Right forelimb (tissue), 1 donor: Measurements from ENCODE around the gene TRAPPC14.
"Not testable (repeated sequence)": the region's sequence is repeated elsewhere in the genome, so short reads cannot be mapped to it uniquely, and the experiment has no call there.

Experiments
- DNase-seq: peaks from one replicate; pipeline ENCODE4 v3.0.0-alpha.2; 2018

TRAPPC14 gene, protein sequence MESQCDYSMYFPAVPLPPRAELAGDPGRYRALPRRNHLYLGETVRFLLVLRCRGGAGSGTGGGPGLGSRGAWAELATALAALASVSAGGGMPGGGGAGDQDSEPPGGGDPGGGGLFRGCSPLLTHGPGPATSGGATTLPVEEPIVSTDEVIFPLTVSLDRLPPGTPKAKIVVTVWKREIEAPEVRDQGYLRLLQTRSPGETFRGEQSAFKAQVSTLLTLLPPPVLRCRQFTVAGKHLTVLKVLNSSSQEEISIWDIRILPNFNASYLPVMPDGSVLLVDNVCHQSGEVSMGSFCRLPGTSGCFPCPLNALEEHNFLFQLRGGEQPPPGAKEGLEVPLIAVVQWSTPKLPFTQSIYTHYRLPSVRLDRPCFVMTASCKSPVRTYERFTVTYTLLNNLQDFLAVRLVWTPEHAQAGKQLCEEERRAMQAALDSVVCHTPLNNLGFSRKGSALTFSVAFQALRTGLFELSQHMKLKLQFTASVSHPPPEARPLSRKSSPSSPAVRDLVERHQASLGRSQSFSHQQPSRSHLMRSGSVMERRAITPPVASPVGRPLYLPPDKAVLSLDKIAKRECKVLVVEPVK

DNA sequence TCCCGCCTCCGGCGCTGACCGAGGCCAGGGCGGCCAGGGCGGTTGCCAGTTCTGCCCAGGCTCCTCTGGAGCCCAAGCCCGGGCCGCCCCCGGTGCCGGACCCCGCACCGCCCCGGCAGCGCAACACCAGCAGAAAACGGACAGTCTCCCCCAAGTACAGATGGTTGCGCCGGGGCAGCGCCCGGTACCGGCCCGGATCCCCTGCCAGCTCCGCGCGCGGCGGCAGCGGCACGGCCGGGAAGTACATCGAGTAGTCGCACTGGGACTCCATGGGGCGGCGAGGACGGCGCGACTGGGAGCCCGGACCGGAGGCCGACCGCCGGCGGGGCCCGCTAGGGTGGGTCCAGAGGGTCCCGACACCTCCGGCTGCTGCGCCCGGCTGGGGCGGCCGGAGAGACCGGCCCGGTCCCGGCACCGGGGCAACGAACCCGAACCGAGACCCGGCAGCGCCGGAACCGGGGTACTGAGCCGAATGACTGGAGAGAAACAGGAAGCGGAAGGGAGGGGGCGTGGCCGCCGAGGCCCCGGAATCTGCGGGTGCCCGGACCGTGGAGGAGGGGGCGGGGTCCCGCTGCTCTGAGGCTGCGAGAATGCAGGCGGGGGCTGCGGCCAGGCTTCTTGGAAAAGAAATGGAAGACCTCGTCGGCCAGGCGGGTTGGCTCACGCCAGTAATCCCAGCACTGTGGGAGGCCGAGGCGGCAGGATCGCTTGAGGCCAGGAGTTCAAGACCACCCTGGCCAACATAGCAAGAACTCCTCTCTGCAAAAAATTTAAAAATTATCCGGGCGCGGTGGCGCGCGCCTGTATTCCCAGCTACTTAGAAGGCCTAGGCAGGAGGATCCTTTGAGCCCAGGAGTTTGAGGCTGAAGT, at the start of gene TRAPPC14:
TSS of gene TRAPPC14 (minus strand) at position 495 of the 870 bp plus-strand sequence. CDS start at position 271, 224 bp downstream.
- peak; percentile 94 for DNase-seq

DNA sequence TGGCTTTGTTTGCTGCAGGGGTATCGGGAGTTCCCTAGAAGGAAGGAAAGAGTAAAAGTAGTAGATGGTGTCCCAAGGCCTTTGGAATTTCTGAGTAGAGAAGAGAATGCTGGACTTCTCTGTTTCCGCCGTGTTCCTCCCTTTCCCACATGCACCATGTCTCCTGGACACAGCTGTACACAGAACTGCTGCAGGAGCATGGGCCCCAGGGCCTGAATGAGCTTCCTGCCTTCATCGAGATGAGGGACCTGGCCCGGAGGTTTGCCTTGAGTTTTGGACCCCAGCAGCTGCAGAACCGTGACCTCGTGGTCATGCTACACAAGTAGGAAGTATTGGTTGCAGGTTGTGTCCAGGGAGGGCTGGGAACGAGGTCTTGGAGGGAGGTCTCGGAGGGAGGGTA, 45.9 kb upstream of the TRAPPC14 start:
- no peak for DNase-seq

DNA sequence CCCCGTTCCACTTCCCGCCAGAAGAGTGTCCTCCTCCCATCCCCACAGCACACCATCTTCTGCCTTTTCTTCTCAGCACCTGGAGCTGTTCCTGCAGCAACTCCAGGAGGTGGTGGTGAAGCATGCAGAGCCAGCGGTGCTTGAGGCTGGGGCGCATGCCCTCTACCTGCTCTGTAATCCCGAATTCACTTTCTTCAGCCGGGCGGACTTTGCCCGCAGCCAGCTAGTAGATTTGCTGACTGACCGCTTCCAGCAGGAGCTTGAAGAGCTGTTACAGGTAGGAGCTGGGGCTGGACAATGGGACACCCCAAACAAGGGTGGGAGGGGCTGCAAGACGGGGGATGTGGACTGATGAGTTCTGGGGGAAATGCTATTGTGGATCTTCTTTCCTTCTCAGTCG, 42.2 kb upstream of the TRAPPC14 start:
- no peak for DNase-seq

DNA sequence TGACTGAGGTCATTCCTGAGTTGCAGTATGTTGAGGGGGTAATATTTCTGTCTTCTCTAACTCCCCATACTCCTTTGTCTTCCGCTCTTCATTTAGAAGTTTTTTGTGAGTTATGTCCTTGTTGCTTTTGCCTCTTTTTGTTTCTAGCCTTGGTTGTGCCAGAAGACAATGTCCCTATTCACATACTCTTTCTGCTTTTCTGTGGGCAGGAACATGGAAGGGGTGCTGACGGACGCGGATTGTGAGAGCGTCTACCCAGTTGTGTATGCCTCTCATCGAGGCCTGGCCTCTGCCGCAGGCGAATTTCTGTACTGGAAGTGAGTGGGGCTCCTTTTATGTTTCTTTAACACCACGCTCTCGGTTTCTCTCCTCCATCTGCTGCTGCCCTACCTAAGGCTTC, 39.7 kb upstream of the TRAPPC14 start:
- DNase-seq, result no peak

DNA sequence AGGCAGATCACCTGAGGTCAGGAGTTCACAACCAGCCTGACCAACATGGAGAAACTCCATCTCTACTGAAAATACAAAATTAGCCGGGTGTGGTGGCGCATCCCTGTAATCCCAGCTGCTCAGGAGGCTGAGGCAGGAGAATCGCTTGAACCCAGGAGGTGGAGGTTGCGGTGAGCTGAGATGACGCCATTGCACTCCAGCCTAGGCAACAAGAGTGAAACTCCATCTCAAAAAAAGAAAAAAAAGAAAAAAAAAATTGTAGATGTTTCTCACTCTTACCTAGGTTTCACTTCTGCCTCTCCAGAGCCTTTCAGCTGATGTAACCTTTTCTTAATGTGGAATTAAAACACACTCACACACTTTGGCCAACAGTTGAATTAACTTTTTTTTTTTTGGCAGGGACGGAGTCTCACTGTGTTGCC, 37.4 kb upstream of the TRAPPC14 start:
- DNase-seq, result not testable (repeated sequence)

DNA sequence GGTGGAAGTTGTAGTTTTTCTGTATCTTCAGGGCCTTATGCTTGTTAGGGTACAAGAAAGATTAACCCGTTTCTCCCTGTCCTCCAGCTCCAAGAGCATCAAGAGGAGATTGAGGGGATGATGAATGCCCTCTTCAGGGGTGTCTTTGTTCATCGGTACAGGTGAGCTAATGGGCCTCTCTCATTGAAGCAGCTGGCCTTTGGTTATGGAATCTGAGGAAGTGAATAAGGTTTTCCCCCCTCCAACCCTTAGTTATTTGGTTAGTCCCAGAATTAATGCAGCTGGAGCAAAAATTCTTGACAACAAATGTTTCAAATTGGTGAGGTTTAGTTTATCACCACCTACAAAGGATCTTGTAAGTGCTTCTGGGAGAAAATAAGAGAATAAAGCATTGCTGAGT, 36.7 kb upstream of the TRAPPC14 start:
- DNase-seq, result no peak

DNA sequence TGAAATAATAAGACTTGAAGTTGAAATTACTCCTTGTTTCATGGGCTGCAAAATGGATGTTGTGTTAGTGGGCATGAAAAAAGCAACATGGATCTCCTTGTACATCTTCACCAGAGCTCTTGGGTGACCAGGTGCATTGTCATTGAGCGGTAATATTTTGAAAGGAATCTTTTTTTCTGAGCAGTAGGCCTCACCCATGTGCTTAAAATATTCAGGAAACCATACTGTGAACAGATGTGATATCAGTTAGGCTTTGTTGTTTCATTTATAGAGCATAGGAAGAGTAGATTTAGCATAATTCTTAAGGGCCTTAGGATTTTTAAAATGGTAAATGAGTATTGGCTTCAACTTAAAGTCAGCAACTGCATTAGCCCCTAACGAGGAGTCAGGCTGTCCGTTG, 34.4 kb upstream of the TRAPPC14 start:
- DNase-seq, result no peak

DNA sequence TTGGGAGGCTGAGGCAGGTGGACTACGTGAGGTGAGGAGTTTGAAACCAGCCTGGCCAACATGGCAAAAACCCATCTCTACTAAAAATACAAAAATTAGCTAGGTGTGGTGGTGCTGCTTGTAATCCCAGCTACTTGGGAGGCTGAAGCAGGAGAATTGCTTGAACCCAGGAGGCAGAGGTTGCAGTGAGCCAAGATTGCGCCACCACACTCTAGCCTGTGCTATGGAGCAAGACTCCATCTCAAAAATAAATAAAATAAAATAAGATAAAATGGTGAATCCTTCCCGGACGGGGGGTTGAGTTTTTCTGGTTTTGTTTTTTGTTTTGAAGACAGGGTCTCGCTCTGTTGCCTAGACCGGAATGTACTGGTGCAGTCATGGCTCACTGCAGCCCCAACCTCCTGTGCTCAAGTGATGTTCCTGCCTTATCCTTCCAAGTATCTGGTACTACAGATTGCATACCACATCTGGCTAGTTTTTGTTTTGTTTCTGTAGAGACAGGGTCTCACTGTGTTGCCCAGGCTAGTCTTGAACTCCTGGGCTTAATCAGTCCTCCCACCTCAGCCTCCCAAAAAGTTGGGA, 33.8 kb upstream of the TRAPPC14 start:
- DNase-seq, result not testable (repeated sequence)

DNA sequence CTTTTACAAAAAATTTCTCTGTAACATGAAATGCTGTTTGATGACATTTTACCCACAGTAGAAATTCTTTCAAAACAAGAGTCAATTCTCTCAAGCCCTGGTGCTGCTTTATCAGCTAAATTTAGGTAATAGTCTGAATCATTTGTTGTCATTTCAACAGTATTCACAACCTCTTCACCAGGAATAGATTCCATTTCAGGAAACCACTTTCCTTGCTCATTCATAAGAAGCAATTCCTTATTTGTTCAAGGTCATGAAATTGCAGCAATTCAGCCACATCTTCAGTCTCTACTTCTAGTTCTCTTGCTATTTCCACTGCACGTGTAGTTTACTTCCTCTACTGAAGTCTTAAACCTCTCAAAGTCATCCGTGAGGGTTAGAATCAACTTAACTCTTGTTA, 33.3 kb upstream of the TRAPPC14 start:
- DNase-seq, result no peak

DNA sequence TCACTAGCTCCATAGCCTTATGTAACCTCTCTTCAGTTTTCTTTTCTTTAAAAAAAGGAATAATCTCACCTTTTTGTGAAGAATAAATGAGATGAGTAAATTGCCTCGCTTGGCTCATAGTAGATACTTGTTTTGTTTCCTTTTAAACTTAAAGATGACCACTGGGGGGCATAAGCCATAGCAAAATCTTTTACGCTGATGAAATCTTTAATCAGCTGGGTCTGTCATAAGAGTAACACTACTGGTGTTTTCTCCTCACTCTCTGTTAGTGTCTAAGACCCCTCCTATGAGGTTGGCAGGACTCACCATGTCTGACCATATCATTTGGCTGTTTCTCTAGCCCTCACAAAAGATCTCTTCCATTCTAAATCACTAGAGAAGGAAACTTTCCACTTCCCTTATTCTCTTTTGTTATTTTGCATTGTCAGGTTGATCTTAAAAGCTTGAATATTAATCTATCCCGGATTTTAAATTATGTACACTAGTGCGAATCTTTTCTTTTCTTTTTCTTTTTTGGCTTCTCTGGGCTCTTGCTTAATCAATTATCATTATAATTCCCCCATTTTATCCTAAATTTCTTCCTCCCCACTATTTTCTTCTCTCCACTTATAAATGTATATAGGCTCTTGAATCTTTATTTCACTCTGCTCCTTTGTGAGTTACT, 31.7 kb upstream of the TRAPPC14 start:
- no peak for DNase-seq

DNA sequence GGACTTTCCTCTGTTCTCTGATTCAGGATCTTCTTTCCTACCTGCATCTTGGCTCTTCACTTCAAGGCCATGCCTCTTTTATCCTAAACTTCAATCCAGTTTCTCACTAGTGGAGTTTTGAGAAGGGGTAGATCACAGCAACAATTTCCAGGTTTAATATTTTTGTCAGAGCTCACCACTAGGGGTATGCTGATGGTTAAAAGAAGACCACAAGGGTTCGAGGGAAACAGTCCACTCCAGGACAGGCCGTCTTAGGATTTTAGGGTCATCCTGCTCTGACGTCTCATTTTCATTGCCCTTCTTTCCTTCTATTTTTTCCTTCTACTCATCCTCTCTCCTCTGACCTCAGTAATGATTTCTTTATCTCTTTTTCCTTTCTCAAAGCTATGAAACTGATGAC, 30.5 kb upstream of the TRAPPC14 start:
- DNase-seq, result no peak

DNA sequence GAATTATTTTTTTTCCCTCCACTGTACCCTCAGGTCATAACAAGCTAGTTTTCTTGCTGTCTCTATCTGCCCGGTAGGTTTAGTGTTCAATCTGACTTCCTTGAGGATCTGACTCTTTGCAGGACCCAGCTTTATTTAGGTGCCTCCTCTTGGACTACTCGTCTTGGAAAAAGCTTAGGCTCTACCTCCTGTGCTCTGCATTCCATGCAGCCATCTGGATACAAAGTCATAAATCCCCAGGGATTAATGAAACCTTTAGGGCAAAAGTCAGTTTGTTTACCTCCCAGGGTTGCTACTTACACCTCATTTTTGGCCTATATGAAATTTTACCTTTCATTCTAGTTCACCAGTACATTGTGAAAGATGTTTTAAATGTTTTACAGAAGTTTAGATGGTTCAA, 27.2 kb upstream of the TRAPPC14 start:
- no peak for DNase-seq

DNA sequence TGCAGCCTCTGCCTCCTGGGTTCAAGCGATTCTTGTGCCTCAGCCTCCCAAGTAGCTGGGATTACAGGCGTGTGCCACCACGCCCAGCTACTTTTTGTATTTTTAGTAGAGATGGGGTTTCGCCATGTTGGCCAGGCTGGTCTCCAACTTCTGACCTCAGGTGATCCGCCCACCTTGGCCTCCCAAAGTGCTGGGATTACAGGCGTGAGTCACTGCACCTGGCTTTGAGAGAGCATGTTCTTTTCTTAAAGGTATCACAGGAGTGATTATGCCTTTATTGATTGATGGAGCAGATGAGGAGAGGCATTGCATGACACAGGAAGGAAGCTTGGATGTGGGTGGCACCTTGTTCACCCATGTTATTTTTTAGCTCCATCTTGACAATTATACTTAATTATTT, 24.6 kb upstream of the TRAPPC14 start:
- DNase-seq, result not testable (repeated sequence)

DNA sequence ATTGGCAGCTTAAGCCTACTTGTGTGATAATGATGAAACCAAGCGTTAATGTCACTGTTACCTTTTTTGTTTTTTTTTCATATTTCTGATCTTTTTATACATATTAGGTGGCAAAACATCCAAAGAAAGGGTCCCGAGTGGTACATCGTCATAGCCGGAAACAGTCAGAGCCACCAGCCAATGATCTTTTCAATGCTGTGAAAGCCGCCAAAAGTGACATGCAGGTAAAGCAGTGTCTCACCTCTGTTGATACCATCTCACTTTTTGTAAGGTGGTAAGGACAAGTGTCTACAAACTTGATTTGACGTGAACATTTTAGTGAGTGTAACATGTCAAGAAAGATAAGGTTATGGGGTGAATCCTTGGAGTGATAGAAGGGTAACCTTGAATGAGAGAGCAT, 24.1 kb upstream of the TRAPPC14 start:
- DNase-seq, result not testable (repeated sequence)

DNA sequence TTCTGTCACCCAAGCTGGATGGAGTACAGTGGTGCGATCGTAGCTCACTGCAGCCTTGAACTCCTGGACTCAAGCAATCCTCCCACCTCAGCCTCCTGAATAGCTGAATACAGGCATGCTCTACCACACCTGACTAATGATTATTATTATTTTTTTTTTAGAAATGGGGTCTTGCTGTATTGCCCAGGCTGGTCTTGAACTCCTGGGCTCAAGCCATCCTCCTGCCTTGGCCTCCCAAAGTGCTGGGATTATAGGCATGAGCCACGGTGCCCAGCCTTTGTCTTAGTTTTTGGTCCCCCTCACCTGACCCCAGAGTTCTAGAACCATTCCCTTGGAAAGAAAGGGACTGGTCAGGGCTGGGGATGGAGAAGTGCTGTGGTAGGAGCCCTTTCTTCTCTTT, 21.6 kb upstream of the TRAPPC14 start:
- not testable (repeated sequence) for DNase-seq

DNA sequence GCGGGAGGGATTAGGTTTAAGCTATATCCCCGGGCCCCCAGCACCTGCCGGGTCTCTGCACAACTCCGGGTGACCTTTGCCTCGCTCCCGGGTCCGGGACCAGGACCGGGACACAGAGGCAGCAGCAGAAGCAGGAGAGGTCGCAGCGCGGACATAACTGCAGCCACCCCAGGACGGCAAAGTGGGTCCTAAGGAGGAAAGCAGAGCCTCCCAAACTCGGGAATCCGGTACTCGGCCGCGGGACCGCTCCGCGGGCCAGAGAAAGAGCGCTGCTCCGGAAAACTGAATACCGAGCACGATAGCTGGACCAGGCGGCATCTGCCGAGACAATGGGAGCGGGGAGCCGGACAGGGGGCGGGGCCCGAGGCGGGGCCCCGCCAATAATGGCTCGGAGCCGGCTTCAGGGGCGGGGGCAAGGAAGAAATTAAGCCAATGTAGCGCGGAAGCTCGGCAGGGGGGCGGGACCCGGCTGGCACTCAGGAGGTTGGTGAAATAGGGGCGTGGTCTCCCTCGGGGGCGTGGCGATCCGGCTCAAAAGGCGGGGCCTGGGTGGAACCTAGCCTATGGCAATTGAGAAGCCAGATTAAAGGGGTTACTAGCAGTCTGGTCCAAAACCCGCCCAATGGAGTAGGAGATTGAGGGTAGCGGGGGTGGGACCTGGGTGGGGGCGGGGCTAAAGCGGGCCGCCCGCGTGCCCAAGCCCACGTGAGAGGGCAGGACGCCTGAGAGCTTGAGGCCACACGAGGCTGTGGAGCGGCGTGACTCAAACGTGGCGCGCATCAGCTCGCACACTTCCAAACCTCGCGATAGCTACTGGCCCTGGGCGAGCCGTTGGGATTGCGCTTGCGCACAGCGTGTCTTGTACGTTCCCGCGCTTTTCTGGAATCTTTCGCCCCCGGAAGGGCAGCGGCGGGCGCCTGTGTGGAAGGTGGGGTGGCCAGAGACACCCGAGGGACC, 18.8 kb upstream of the TRAPPC14 start, which contains the start of the genes GPC2 and STAG3:
TSS of gene GPC2 (minus strand) at position 337 of the 957 bp plus-strand sequence. CDS start at position 155, 182 bp downstream.
TSS of gene STAG3 (plus strand) at position 874 of the 957 bp plus-strand sequence. CDS start 2,639 bp downstream, outside the sequence.
- DNase-seq, result peak; percentile 98

DNA sequence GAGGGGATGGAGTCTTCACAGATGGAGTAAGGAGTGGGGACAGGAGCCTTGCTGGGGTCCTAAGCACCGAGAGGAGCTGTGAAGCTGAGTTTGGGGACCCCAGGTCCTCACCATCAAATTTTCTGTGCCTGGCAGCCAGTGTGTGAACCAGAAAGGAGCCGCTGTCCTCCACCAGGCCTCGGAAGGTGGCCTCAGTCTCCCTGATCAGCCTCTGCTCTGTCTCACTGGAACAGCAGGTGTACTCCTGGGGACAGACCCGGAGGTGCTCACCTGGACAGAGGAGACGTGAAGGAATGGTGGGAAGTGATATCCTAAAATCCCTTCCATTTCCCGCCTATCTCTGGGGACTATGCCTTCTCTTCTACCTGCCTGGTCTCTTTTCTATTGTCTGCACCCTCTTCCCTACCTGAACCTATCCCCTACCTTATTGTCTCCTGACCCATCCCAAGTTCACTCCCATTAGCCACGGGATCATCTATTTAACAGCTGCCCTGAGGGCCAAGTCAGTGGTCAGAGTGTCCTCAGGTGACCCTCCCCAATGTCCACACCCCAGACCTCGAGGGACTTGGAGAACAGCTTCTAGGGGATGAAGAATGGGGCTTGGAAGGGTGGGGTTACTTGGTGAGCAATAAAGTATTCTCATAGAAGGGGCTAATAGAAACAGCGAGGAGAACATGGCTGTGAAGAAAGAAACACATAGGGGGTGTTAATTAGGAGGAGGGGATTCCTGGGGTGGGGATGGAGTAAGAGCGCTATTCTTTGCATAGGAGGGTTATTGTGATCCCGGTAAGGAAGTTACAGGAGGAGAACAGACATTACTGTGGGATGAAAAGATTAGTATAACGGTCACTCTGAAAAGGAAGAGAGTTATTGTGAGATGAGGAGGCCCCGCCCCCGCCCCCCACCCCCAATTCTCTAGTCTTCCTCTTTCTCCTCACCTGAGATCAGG, 17.8 kb upstream of the TRAPPC14 start:
- no peak for DNase-seq

DNA sequence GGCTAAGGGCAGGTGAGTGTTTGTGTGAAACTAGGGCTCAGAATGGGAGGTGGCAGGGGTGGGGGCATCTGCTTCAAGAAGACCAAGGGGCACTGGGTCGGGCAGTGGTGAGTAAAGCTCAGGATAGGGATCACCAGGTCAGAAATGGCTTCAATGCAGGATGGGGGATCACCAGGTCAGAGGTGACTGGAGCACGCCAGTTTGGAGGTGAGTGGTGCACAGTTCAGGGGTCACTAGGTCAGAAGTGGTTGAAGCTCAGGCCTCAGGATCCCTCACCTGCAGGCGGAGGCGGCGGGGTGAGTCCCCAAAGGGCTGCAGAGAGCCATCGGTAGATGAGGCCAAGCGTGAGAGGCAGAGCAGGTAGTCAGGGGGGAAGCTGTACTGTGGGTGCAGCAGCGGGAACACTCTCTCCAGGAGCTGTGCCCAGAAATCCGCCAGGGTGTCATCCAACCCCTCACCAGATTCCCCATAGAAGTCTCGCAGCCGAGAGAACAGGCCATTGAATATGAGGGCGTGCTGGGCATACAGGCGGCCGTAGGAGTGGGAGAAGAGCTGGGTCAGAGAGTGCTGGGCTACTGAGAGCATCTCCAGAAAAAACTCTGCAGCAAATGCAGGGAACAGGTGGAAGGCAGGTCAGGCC, 16.9 kb upstream of the TRAPPC14 start:
- DNase-seq, result no peak

DNA sequence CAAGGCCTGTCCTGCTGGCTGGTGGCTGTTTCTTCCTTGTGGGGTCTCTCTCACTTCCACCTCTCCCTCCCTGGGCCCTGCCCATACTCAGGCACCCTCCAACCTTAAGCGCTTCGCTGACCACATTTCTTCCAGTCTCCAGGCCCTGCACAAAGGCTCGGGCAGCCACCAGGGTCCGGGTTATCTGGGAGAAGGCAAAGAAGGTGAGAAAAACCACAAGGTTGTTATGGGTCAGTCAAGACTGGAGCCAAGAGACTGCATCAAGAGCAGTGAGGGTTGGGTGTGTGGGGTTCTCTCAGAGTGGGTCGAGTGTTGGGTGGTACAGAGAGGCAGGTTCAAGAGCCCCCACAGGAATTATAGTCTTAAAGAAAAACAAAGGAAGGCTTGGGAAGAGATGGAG, 16.1 kb upstream of the TRAPPC14 start:
- no peak for DNase-seq
